HepG2 (cell line): Measurements from ENCODE around the gene NELFB. TPM values are rescaled to one million over a fixed set of nuclear protein-coding genes. Genes with fewer than 3 reads are reported as not detected.

Experiments used
- ATAC-seq: fragments of 200-7000 bp; cut with Tn5 transposase; 3 replicates; pipeline ENCODE4 v1.9.1; 2020; ENCODE audit warnings: mild to moderate bottlenecking, moderate library complexity
- BruUV-seq: library from RNA; stranded (reverse); fragments of 400-500 nt; replicated peaks from 2 replicates; lab custom pipeline; 2021; lab: Mats Ljungman, UMichigan
- CTCF ChIA-PET: fragments of 300-600 bp; formaldehyde crosslinking; extraction: SDS; loops from one replicate; lab custom pipeline; 2021; ENCODE audit warnings: low total read pairs, inconsistent platforms, low intra/inter-chr PET ratio; lab: Yijun Ruan, JAX
- POLR2A ChIA-PET: fragments of 350-600 bp; sonication (Branson Sonifier 250); formaldehyde crosslinking; loops from one replicate; lab custom pipeline; 2020; ENCODE audit warnings: antibody characterized with exemption, inconsistent platforms; lab: Yijun Ruan, JAX
- DNase-seq: peaks from one replicate; pipeline ENCODE4 v3.0.0-alpha.2; 2015; ENCODE audit warnings: low spot score
- FAIRE-seq: peaks from 3 replicates; lab custom pipeline; 2011; peaks lifted over from hg19 to GRCh38; lab: Jason Lieb, UNC
- H2AFZ ChIP-seq: one replicate; pipeline ENCODE4 v1.6.1; 2011; ENCODE audit warnings: low read length, inconsistent platforms
- H3K27ac ChIP-seq: fragments of 300-600 bp; 3 replicates; pipeline ENCODE4 v1.8.0; 2011; ENCODE audit warnings: mixed run types, mild to moderate bottlenecking, mixed read lengths, low read length, inconsistent platforms; ENCODE audit not compliant: insufficient read depth; ENCODE audit errors: extremely low read length
- H3K27me3 ChIP-seq, 2 experiments: fragments of 200-600 bp in 1 of 2; 2 replicates in 1 of 2; 3 replicates in 1 of 2; pipeline versions ENCODE4 v1.6.0 to v1.8.0; 2011; ENCODE audit warnings: low read length in 2 of 2, mild to moderate bottlenecking in 2 of 2, moderate library complexity in 2 of 2, inconsistent platforms in 1 of 2; ENCODE audit not compliant: insufficient read depth in 2 of 2, control insufficient read depth in 1 of 2
- H3K36me3 ChIP-seq, 2 experiments: fragments of 200-600 bp in 1 of 2; replicated peaks in 1 of 2; 2 replicates in 1 of 2; 3 replicates in 1 of 2; pipeline versions ENCODE4 v1.5.1 to v1.8.0; 2011; ENCODE audit warnings: low read length in 2 of 2, inconsistent platforms in 1 of 2; ENCODE audit not compliant: insufficient read depth in 2 of 2, control insufficient read depth in 1 of 2
- H3K4me1 ChIP-seq: 2 replicates; pipeline ENCODE4 v1.5.1; 2012; ENCODE audit warnings: low read length, inconsistent platforms; ENCODE audit not compliant: insufficient read depth
- H3K4me2 ChIP-seq: 2 replicates; pipeline ENCODE4 v1.6.0; 2011; ENCODE audit warnings: low read depth, low read length, inconsistent platforms
- H3K4me3 ChIP-seq, 3 experiments: fragments of 200-600 bp in 1 of 3; sonication (generic), shearing (Covaris generic) in 1 of 3; replicated peaks in 1 of 3; 2 replicates each; pipeline ENCODE4 v1.5.1; 2011 to 2016; ENCODE audit warnings: low read length in 3 of 3, inconsistent platforms in 2 of 3, low read depth in 2 of 3, mild to moderate bottlenecking in 2 of 3, control low read depth in 1 of 3, mixed read lengths in 1 of 3; ENCODE audit not compliant: insufficient read depth in 1 of 3
- H3K79me2 ChIP-seq: one replicate; pipeline ENCODE4 v1.6.1; 2011; ENCODE audit warnings: low read length, inconsistent platforms; ENCODE audit not compliant: insufficient read depth
- H3K9ac ChIP-seq: 2 replicates; pipeline ENCODE4 v1.6.0; 2011; ENCODE audit warnings: mild to moderate bottlenecking, low read depth, low read length, inconsistent platforms; ENCODE audit not compliant: insufficient read depth
- H3K9me3 ChIP-seq: 2 replicates; pipeline ENCODE4 v1.5.1; 2012; ENCODE audit warnings: mild to moderate bottlenecking, low read length
- H4K20me1 ChIP-seq: 2 replicates; pipeline ENCODE4 v1.6.0; 2011; ENCODE audit warnings: inconsistent platforms, mild to moderate bottlenecking, low read length, moderate library complexity; ENCODE audit not compliant: insufficient read depth
- NFE2L2 ChIP-seq: fragments of 150-350 bp; IDR thresholded peaks from 2 replicates; pipeline ENCODE4 v1.6.1; 2014; ENCODE audit warnings: low read length
- NR2F6 ChIP-seq, 2 experiments: IDR thresholded peaks; 2 replicates each; pipeline ENCODE4 v1.6.1; 2016; ENCODE audit warnings: antibody characterized with exemption in 1 of 2, mild to moderate bottlenecking in 1 of 2
- PLRG1 ChIP-seq: fragments of 450-650 bp; conservative IDR thresholded peaks from 2 replicates; pipeline ENCODE4 v1.6.1; 2016
- ZBTB42 ChIP-seq: sonication (generic); formaldehyde crosslinking; IDR thresholded peaks from 2 replicates; pipeline ENCODE4 v1.5.0; 2020; ENCODE audit warnings: mild to moderate bottlenecking, missing genetic modification reagents
- ZFAT ChIP-seq: sonication (generic); formaldehyde crosslinking; conservative IDR thresholded peaks from 2 replicates; pipeline ENCODE4 v1.8.1; 2023; ENCODE audit warnings: missing genetic modification reagents, inconsistent platforms
- ZNF282 ChIP-seq: fragments of 450-650 bp; IDR thresholded peaks from 2 replicates; pipeline ENCODE4 v1.6.1; 2018; ENCODE audit not compliant: partially characterized antibody
- WGBS: methylation state at CpG from one replicate; pipeline ENCODE4 v1.1.6; 2017; ENCODE audit warnings: low lambda C conversion rate; 5-methylcytosine and 5-hydroxymethylcytosine counted together
- in situ Hi-C: cut with HindIII; loops from 2 replicates; pipeline ENCODE4 v1.10.0; 2017; ENCODE audit warnings: low pct_unique_long_range_greater_than_20kb; ENCODE audit not compliant: extremely low pct_ligation_motif_present
- intact Hi-C: fragments of 100-400 bp; cut with micrococcal nuclease; formaldehyde crosslinking; loops from one replicate; pipeline ENCODE4 v1.10.0; 2022; ENCODE audit not compliant: unreplicated experiment
- polyA plus RNA-seq, 8 experiments: library from polyadenylated mRNA; depleted of rRNA in 3 of 8; stranded (reverse) in 7 of 8; unstranded in 1 of 8; fragments of >200 nt; fragmentation: Illumina TruSeq in 4 of 8; extraction: Trizol in 4 of 8; gene quantifications; 2 replicates each; pipeline versions ENCODE4 v1.2.1 to v1.2.3, GENCODE V29; 2011 to 2016; ENCODE audit warnings: low read depth in 4 of 8, missing spikeins in 1 of 8, mixed read lengths in 1 of 8; ENCODE audit not compliant: insufficient read depth in 1 of 8
- total RNA-seq, 5 experiments: library from RNA; depleted of rRNA; stranded (reverse); fragments of >200 nt; fragmentation: Illumina TruSeq; extraction: Trizol; gene quantifications; 2 replicates each; pipeline ENCODE4 v1.2.3, GENCODE V29; 2016; ENCODE audit warnings: low read depth in 1 of 5

Gene NELFB
- total and polyA plus RNA-seq, 2 of the 13 experiments (the other 11 are each of a cell fraction or from before 2014, with no cell fraction given), result 26.5 to 45.8 TPM

DNA sequence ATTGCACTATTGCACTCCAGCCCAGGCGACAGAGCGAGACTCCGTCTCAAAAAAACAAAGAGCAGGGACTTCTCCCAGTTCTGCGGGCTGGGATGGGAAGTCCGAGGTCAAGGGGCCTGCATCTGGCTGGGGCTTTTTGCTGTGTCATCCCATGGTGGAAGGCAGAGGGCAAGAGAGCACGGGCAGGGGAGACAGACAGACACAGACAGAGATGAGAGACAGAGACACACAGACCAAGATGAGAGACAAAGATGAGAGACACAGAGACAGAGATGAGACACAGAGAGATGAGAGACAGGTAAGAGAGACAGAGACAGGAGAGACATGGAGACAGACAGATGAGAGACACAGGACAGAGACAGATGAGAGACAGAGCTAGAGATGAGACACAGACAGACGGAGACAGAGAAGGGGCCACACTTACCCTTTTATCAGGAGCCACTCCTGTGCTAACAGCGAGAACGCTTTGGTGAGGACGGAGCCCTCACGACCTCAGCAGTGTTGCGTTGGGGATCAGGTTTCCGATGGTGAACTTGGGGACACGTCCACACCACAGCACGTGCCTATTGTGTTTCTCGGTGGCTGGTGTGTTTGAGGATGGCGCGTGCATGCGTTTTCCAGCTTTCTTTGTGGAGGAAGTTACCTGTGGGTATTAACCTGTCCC lies 13.5 kb downstream of the NELFB start (continued):
- peak; percentile 41; the same call in 1 of the 2 replicates for TF ChIP-seq NR2F6 (IDR thresholded peaks at IDR 0.05)
- TF ChIP-seq NR2F6 (CRISPR knock-in tag; IDR thresholded peaks at IDR 0.05), result no peak
- TF ChIP-seq NFE2L2, result peak; percentile 89

- Histone ChIP-seq H4K20me1 (no peaks in the 10 kb centered on the region; the same call in 1 of the 2 replicates), H3K9ac (no peak overlapping the region), H2AFZ (no peak overlapping the region), H3K4me3 (no peak overlapping the region), H3K9me3 (no peaks in the 10 kb centered on the region), H3K79me2 (no peaks in the 10 kb centered on the region), H3K4me1 (peaks cover 19% of the 10 kb centered on the region), H3K27me3 (no peaks in the 10 kb centered on the region), H3K36me3 (peaks cover 20 to 39% of the 10 kb centered on the region in 2 experiments; a peak in 4 of 5 replicates), H3K27ac (peak overlapping the region; percentile 63), H3K4me2 (no peak overlapping the region)
- DNase-seq (no peak), FAIRE-seq (no peak), ATAC-seq (no peak)
- CTCF ChIA-PET, result no interaction called here
- intact Hi-C loops, result no loop called here
- in situ Hi-C loops, result no loop called here
- POLR2A ChIA-PET, result interaction anchor here (1.1 to 3.4 kb wide), 3 partner anchors 8 to 29 kb away, joined by 3 to 11 read pairs (median 11); partner anchors contain the start of genes TOR4A and TUBB4B
- no TSS peak for BruUV-seq
- WGBS, result 99% methylated on average over 16 of the region's 17 CpGs
- no peak for TF ChIP-seq ZFAT (CRISPR knock-in tag)
- TF ChIP-seq ZNF282, result no peak
- no peak for TF ChIP-seq PLRG1
- no peak for TF ChIP-seq ZBTB42 (CRISPR knock-in tag)
Observed at GRCh38 chr9:137269231-137269772, 14.2 kb downstream of the NELFB start.
